LNCaP clone FGC (cell line): ENCODE results near the gene TBC1D14.
"Not testable (repeated sequence)": the region's sequence is repeated elsewhere in the genome, so short reads cannot be mapped to it uniquely, and the experiment has no call there.

Experiments
- DNase-seq: peaks from one replicate; pipeline ENCODE4 v3.0.0-alpha.2; 2011; ENCODE audit warnings: low read depth
- H3K4me3 ChIP-seq: 2 replicates; pipeline ENCODE4 v1.5.1; 2011; ENCODE audit warnings: mild to moderate bottlenecking, low read depth, low read length, control low read depth
- TF ChIP-seq, protein P1 (sequence below): IDR thresholded peaks from 2 replicates; pipeline ENCODE4 v1.5.1; 2012; ENCODE audit warnings: mild to moderate bottlenecking; ENCODE audit not compliant: control insufficient read depth, insufficient read depth; ENCODE audit errors: extremely low read depth

TBC1D14 gene

DNA sequence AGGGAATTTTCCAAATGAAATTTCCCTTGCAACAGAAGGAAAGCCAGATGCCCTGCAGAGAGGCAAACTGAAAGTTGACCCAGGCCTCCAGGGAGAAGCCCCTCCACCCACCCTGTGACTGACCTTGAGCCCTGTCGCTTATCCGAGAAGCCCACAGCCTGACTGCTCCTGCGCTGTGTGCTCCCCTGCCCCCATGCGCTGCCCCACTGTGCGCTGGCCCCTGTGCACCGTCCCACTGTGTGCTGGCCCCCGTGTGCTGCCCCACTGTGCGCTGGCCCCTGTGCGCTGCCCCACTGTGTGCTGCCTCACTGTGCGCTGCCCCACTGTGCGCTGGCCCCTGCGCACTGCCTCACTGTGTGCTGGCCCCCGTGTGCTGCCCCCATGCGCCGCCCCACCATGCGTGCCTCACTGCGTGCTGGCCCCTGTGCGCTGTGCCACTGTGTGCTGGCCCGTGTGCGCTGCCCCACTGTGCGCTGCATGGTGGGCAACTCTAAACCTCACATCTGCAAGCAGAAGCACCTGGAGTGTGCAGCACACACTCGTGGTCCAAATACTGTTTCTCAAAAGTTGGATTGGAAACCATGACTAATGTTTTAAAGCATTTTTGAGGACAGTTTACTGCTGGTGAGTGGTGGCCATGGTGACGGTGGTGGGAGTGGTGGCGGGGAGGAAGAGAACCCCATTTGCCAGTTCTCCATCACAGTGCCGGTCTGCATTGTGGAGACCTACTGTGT is 166.5 kb downstream of the TBC1D14 start:
- TF ChIP-seq, protein P1, sequence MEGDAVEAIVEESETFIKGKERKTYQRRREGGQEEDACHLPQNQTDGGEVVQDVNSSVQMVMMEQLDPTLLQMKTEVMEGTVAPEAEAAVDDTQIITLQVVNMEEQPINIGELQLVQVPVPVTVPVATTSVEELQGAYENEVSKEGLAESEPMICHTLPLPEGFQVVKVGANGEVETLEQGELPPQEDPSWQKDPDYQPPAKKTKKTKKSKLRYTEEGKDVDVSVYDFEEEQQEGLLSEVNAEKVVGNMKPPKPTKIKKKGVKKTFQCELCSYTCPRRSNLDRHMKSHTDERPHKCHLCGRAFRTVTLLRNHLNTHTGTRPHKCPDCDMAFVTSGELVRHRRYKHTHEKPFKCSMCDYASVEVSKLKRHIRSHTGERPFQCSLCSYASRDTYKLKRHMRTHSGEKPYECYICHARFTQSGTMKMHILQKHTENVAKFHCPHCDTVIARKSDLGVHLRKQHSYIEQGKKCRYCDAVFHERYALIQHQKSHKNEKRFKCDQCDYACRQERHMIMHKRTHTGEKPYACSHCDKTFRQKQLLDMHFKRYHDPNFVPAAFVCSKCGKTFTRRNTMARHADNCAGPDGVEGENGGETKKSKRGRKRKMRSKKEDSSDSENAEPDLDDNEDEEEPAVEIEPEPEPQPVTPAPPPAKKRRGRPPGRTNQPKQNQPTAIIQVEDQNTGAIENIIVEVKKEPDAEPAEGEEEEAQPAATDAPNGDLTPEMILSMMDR: no peak
- DNase-seq: no peak
- no peak overlapping the region for H3K4me3 ChIP-seq

DNA sequence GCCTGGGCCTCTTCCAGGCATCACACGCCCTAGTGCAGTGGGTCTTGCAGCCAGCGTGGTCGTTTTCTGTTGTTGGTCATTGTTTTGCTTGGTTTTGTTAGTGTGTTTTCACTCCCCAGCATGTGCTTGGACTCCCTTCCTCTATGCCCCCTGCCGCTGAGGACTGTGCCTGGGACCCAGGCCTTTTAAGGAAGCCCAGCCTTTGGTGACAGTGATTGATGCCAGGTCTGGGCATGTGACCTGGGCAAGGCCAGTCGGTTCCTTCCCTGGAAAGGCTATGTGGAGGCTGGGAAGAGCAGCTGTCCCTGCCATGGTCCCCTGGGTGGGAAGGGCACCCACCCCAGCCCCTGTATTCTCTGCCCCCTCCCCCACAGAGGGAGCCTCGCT is 167.1 kb downstream of the TBC1D14 start:
- no peak for DNase-seq
- TF ChIP-seq, protein P1: no peak
- no peak overlapping the region for H3K4me3 ChIP-seq

DNA sequence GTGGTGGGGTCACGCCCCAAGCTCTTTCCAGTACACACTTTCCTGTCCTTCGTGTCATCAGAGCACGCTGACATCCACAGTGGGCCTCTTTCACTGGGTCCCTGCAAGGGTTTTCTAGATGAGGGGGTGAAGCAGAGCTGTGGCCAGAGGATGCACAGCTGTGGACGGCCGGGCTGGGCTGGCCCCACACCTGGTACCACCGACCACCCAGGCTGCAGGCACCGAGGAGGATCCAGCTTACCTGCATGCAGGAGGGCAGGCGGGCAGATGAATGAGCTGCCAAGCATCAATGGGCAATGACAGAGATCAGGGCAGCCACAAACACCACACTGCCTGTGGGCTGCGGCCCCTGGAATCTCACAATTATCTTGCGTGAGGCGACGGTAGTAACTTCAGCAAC is 167.7 kb downstream of the TBC1D14 start:
- TF ChIP-seq, protein P1: no peak
- H3K4me3 ChIP-seq: no peak overlapping the region
- no peak for DNase-seq

DNA sequence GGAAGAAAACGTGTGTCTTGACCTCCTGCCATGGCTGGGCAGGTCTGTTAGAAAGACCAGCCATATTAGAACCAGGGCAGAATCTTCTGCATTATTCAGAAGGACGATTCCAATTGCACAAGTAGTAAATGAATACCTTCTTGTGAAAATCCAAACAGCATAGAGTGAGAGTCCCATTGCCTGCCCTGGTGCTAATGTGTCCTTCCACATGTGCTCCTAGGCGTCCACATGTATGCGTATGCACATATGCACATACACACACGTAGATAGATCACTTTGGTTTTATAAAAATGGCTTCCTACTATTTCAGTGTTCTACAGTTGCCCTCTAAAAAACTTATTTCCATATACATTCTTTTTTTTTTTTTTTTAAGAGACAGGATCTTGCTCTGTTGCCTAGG is 168.4 kb downstream of the TBC1D14 start:
- no peak overlapping the region for H3K4me3 ChIP-seq
- TF ChIP-seq, protein P1: no peak
- DNase-seq: no peak

DNA sequence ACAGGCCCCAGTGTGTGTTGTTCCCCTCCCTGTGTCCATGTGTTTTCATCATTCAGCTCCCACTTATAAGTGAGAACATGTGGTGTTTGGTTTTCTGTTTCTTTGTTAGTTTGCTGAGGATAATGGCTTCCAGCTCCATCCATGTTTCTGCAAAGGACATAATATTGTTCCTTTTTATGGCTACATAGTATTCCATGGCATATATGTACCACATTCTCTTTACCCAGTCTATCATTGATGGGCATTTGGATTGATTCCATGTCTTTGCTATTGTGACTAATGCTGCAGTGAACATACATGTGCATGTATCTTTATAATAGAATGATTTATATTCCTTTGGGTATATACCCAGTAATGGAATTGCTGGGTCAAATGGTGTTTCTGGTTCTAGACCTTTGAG is 169.9 kb downstream of the TBC1D14 start:
- DNase-seq: not testable (repeated sequence)

DNA sequence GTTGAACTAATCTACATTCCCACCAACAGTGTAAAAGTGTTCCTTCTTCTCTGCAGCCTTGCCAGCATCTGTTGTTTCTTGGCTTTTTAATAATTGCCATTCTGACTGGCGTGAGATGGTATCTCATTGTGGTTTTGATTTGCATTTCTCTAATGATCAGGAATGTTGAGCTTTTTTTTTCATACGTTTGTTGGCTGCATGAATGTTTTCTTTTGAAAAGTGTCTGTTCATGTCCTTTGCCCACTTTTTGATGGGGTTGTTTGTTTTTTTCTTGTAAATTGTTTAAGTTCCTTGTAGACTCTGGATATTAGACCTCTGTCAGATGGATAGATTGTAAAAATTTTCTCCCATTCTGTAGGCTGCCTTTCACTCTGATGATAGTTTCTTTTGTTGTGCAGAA is 170.3 kb downstream of the TBC1D14 start:
- not testable (repeated sequence) for H3K4me3 ChIP-seq, DNase-seq

More for the DNA sequence above, 169.9 kb downstream of the TBC1D14 start:
- H3K4me3 ChIP-seq: not testable (repeated sequence)
